ENCODE results near the gene SHMT2.

The SHMT2 gene

DNA sequence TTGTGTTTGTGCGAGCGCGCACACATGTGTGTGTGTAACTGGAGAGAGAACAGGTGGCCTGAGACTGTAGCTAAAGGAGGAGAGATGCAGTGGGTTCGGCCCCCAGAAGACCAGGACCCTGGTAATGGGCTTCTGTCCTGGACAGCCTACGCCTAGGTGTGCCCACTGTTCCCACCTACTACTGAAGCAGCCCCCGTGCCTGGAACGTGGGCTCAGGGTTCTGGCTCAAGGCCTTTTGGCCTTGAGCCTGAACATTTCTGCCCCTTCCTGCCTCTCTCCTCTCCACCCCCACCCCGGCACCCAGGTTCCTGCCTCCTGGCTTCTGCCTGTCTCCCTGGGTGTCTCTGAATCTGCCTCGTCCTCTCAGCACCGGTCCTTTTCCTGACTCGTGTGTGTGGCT is 14.4 kb upstream of the SHMT2 start:
- no peak for DNase-seq (ENCODE audit: low read depth)

DNA sequence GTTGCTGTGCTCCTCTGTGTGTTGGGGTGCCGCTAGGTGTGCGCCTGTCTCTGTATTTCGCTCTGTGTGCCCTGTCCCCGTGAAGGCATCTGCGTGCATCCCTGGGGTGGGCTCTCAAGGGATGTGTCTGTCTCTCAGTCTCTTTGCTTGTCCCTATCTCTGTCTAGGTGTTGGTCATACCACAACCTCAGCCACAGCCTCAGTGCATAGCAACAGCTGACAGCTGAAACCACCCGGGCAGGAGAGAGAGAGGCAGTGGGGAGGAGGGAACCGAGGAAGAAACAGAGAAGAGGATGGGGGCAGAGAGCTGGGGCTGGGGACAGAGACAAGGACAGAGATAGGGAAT is 13.9 kb upstream of the SHMT2 start:
- DNase-seq (ENCODE audit: low read depth) = no peak

DNA sequence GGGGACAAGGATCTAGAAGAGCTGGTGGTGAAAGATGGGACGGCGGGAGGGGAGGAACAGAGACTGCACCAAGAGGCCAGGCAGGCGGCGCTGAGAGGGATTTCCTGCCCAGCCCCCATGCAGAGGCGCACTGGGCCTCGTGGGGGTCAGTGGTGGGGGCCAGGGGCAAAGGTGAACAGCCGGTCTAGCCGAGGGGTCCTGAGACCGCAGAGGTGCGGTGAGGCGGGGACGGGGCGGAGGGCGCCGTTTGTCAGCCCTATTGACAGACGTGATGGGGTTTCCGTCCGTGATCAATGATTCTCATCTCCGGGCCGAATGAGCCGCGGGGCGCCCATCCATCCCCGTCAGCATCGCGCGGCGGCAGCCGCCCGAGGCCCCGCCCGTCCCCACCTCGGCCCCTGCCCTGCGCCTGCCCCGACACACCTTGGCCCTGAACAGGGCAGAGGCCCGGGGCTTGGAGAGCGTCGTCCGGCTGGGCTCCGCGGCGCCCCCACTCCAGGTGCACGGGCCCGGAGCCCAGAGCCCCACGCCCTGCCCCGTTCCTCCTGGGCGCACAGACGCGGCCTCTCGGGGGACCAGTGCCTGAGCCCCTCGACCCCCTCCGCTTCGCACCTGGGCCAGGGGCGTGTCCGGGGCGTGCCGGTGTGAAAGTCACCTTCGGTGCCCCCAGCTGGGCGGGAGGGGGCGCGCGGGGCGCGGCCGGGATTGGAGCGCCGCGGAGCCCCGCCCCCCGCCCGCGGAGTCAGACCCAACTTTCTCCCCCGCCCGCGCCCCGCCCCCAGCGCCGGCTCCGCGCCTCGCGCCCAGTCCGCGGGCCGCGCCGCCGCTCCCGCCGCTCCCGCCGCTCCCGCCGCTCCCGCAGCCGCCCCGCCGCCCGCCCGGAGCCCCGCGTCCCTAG is 13.2 kb upstream of the SHMT2 start, which contains the start of gene NXPH4:
Gene NXPH4, plus strand, starts transcription at position 781 of the 898 bp plus-strand sequence. CDS start 176 bp downstream, outside the sequence.
- no peak for DNase-seq (ENCODE audit: low read depth)

DNA sequence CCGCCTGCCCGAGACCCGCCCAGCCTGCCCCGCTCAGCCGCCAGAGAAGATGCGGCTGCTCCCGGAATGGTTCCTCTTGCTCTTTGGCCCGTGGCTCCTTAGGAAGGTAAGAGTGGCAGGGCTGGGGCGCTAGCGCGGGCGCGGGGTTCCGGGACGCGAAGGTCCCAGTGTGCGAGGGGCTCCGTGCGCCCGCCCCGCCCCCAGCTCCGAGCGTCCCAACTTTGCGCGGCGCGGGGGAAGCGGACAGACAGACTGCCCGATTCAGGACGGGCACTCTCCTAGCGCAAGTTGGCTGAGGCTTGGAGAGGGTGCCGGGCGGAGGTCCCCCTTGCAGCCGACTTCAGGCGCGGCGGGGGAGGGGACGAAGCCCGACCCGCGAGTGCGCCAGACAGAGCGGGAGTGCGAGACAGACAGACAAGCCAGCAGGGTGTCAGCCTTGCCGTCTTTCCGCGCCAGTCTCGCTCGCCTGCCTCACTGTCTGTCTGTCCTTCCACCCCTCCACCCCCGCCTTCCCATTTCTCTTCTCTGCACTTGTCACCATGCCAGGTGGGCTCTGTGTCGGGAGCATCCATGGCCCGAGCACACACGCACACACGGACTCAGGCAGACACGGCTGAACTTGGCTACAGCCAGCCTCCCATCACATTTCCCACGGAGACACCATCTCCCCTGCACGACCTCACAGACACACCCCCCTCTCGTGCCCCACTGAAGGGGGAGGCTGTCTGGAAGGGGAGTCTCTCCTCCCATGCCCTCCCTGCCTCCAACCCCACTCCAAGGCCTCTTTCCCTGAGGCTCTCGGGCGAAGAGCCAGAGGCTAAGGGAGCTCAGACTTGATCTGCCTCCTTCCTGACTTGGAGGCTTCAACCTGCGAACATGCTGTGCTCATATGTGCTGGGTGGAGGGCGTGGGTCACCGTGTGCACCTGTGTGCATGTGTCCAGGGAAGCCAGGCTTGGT is 12.3 kb upstream of the SHMT2 start:
- DNase-seq (ENCODE audit: low read depth) = no peak

DNA sequence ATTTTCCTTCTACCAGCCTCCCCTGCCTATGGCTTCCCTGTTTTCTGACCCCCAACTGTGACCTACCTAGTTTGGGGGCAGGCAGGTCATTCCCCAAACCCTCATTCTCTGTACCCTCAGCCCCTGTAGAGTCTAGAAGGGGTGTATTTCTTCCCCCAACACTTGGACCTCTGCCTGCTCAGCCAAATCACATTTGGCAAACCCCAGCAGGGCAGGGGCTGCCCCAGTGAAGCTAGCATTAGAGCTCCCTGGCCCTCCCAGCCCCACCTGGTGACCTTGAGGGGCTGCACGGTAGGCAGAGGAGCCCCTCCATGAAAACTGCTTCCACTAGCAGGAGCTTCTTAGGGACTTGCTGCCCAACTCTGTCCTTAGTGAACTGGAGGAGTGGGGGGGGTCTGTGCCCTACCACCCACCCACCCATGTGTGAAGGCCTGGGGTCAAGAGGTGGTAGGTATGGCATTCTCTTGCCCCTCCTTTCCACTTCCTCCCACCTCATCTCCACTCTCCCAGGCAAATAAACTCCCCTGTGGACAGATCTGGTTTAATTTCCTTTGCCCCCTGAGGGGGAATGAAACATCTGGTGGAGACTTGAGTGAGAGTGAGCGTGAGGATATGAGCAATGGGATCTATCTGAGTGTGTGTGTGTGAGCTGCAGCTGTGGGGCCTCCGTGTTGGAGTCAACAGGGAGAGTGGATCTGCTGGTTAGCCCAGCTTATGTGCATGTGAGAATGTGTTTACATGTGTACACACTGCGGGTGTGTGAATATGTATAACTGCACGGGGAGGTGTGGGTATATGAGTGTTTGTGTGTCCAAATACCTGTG is 11.3 kb upstream of the SHMT2 start:
- no peak for DNase-seq (ENCODE audit: low read depth)

DNA sequence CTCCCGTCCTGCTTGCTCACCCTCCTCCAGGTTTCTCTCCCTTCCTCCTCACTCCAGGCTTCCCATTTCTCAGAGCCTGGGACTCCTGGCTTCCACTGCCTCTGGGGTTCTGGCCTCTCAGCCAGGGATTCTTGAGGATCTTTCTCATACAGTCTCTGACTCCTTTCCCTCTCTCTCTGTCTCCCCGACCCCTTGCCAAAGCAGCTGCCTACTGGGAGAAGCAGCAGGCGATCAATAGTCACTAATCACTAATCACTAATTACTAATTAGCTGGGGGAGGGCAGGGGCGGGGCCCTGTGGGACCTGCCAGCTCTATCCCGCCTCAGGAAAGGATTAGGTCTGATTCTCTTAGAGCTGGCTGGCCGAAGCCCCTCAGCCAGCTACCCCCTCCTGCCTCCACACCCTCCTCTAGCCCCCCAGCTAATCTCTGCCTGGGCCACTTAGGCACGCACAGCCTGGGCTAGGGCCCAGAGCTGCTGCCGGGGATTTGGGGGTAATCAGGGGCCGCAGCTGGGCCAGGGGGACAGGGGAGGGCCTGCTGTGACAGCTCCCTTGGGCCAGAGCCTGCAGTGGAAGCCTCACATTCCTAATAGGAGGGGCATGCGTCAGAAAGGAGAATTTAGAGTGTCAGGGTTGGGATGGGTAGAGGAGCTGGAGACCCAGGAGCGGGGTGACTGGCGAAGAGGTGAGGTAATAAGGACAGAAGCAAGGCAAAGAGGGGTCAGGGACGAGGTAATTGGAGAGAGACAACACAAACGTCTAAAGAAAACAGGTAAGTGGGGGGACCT is 10.1 kb upstream of the SHMT2 start:
- DNase-seq (ENCODE audit: low read depth) = no peak

DNA sequence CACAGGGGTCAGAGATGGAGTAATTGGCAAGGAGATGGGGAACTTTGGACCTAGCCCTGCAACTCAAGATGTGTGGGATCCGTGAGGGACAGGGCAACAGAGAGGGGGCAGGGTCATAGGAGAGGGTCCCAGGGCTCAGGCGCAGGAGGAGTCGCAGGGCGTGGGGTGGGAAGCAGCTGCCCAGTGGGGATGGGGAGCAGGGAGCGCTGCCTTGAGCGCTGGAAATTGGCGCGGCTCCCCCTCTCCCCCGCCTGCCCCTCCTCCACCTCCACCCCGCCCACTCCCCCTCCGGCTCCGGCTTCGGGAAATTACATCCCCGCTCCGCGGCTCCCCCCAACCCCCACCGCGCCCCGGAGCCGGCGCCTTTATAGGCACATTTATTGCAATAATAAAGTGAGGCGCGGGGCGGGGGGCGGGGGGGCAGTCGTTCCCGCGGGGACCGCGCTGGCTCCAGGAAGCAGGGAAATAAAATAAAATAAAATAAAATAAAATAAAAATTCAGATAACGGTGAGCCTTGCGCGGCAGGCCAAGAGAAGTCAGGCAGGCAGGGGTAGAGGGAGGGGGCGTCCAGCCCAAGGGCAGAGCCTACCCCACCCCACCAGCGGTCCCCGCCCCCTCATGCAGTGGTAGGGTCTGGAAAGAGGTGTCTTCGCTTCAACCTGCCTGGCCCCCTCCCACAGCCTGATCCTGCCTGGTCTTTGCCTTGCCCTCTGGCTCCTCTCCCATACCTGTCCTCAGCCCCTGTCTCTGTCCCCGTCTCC is 9.3 kb upstream of the SHMT2 start:
- DNase-seq (ENCODE audit: low read depth) = no peak

DNA sequence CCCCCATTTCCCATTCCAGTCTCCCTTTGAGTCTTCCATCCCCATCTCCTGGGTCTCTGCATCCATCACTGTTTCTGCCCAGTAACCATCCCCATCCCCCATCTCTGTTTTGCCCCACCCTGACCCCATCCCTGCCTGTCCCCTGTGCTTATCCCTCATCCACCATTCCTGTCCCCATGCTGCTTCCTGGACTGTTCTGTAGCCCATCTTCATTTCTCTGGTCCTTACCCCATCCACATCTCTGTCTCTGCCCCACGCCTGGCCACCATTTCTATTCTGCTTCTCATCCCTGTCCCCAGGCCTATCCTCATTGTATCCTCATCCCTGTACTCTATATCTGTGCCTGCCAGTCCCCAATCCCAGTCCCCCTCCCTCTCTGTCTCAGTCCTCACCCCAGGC is 8.7 kb upstream of the SHMT2 start:
- DNase-seq (ENCODE audit: low read depth) = no peak

DNA sequence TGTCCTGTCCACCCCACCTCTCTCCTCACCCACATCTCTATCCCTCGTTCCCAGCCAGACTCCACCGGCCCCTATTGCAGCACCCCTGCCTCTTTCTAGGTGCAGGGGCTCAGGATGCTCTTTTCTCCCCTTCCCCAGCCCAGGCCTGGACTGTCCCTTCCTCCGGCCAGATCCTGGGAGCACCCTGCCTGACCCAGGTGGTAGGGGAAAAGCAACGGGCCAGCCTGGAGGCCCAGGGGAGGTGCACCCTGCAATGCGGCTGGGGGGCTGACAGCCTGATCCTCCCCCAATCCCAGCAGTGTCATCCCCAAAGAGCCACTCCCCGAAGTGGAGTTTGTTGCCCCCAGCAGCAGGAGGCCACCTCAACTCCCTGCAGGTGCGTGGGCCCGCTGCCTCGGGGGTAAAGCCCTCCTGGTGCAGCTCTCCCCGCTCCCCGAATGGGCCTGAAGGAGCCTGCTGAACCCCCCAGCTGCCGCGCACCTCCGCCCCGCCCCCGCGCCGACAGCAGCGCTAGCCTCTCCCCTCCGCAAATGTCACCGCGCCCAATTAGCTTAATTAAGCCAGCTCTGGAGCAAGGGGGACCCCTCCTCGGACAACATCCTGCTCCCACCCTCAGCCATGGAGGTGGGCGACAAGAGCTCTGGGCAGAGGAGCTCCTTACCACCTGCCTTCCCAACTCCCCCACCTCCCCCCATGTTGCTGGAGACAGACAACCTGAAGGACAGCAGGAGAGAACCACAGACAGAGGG is 8.2 kb upstream of the SHMT2 start:
- no peak for DNase-seq (ENCODE audit: low read depth)

DNA sequence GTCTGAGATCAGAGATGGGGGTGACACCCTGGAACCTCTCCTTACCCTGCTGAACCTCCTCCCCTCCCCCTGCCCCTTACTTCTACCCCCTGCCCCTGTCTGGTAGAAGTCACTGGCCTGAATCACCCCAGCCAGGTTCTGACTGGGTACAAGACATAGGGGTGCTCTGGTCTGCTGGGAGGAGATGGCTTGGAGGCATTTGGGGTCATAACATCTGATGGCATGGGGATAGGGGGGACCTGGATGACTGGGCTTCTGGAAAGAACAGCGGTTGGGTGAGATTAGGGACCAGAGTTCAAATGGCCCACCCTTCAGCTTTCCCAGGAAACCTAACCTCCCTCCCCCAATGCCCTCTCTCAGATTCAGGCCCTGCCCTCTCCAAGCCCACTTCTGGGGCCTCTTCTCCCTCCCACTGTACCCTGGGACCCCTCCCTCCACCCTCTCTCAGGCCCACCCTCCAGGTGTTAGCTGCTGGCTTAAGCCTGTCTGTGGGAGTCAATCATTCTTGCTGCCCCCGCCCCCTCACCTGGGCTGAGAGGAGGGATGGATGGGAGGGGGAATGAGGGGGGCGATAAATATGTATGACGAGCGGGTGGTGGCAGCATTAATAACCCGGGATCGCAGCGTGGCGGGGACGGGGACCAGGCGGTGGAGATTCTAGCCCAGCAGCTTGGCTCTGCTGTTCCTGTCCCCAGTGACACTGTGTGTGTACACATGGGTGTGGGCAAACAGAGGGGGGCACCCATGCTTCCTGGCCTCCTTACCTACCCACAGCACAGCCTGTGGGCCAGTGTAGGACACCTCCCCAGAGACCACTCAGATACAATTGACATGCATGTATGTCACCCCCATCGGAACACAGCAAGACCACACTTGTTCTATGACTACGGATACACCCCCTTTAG is 7.0 kb upstream of the SHMT2 start:
- no peak for DNase-seq (ENCODE audit: low read depth)

DNA sequence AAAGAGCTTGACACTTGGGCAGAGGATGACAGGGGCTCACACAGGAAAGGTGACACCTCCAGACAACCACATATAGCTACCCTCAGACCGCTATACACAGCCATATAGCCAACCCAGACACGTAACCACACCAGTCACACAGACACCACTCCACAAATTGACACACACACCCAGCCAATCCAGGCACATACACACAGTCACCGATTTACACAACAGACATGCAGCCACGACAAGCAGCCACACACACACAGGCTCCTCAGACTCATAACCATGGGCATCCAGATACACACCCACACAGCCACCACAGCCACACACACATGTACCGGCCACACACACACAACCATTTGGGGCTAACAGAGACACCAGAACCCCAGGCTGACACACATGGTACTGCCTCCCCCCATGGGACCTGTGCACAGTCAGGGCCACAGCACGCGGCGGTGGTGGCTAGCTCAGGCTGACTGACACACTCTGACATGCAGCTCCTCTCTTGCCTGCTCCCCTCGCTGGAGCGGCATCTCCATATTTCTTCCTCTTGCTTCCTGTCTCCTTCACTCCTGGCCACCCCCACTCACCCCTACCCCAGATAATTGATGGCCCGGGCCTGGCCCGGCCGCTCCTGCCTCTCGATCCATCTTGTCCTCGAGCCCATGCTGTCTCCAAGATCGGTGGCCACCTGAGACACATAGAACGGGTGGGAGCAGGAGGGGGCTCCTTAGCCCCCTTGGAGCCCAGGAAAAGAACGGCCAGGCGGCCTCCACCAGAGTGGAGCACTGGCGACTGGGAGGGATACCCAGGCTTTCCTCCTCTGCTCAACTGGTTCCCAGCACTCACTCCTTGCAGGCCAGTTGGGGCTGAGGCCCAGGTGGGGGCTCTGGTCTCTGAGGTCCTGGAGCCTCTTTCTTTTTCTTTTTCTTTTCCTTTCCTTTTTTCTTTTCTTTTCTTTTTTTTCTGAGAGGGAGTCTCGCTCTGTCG is 6.0 kb upstream of the SHMT2 start:
- DNase-seq (ENCODE audit: low read depth) = no peak

DNA sequence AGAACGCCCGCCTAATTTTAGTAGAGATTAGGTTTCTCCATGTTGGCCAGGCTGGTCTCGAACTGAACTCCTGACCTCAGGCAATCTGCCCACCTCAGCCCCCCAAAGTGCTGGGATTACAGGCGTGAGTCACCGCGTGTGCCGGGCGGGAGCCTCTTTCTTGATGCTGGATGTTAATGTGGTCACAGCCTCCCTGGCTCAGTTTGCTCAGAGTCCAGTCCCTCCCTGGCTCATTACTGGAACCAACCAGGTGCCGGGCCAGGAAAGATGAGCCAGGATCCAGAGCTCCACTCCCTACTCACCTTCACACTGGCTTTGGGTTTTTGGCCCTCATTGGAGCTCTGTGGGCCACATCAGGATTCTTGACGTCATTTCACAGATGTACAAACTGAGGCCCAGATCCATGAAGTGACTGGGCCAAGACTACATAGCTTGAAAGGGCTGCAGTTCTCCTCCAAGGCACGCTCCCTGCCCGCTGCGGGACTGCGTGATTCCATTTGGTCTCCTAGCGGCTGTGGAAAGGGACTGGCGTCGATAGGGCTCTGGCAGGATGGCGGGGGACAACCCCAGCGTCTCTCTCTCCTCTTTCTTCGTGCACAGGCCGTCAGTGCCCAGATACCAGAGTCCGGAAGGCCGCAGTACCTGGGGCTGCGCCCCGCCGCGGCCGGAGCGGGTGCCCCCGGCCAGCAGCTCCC is 5.1 kb upstream of the SHMT2 start:
- no peak for DNase-seq (ENCODE audit: low read depth)

DNA sequence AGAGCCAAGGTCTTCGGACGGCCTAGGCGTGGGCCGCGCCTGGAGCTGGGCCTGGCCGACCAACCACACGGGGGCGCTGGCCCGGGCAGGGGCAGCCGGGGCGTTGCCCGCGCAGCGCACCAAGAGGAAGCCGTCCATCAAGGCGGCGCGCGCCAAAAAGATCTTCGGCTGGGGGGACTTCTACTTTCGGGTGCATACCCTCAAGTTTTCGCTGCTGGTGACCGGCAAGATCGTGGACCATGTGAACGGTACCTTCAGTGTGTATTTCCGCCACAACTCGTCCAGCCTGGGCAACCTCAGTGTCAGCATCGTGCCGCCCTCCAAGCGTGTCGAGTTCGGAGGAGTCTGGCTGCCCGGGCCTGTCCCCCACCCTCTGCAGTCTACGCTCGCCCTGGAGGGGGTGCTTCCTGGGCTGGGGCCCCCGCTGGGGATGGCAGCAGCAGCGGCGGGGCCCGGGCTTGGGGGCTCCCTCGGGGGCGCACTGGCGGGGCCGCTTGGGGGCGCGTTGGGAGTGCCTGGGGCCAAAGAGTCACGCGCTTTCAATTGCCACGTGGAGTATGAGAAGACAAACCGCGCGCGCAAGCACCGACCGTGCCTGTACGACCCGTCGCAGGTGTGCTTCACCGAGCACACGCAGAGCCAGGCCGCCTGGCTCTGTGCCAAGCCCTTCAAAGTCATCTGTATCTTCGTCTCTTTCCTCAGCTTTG is 4.4 kb upstream of the SHMT2 start:
- DNase-seq (ENCODE audit: low read depth) = no peak

DNA sequence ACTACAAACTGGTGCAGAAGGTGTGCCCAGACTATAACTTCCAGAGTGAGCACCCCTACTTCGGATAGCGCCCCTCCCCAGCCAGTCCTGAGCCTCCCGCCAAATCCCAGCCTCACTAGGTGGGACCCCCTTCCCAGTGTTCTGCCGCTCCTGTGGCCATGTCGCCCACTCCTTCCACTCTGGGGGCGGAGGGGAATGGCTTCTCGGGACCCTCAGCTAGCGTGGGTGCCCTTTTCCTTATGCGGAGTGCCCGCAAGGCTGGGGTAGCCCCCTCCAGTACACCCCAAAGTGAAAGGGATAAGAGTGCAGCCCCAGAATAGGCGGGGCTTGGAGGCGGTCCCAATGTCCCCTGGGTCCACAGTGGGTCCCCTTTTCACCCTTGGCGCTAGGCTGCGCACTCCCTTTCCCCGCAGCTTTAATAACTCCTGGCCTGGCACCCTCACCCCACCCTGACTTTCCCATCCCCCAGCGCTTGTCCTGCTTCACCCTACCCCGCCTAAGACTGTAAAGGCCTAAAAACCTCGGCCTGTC is 3.8 kb upstream of the SHMT2 start:
- DNase-seq (ENCODE audit: low read depth) = no peak

DNA sequence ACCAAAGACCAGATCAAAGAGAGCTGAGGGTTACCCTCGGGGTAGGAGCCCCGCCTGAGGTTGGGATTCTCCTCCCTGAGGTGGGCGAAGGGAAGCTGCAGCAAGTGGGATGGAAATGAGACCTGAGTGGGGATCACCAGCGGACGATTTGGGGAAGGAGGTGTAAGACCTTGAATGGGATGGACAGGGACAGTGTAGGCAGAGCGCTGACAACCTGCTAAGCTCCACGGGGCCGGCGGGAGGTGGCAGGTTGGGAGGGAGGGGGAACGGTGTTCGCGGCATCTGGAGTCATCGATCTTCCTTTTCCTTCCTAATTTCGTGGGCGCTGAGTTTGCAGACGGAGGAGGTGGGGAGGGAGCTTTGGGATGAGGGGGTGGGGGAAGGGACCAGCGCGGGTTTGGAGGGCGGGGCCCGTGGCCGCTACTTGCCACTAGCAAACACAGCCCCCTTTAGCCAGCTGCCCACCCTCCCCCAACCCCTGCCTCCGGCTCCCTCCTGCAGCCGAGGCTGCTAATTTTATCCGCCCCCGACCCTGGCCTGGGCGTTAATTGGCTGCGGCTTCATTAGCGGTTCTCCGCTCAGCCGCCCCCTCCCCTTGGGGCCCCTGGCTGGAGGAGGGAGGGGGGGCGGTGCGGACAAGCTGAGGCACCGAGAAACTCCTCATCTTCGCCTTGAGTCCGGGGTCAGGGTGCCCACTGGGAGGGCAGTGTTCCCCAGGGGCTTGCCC is 2.8 kb upstream of the SHMT2 start:
- DNase-seq (ENCODE audit: low read depth) = no peak
